Keratinocyte (primary cell): ENCODE data around the gene PCTP. TPM values are rescaled to one million over a fixed set of nuclear protein-coding genes. Genes with fewer than 3 reads are reported as not detected.

Experiments used
- DNase-seq: peaks from one replicate; pipeline ENCODE4 v3.0.0-alpha.2; 2011; ENCODE audit warnings: low read depth, missing footprints, low spot score
- FAIRE-seq: peaks from 2 replicates; lab custom pipeline; 2011; peaks lifted over from hg19 to GRCh38; lab: Jason Lieb, UNC
- H2AFZ ChIP-seq: 2 replicates; pipeline ENCODE4 v1.6.0; 2012; ENCODE audit warnings: low read length, control low read depth, inconsistent platforms; ENCODE audit not compliant: control insufficient read depth
- H3K27ac ChIP-seq: 2 replicates; pipeline ENCODE4 v1.5.1; 2011; ENCODE audit warnings: low read length; ENCODE audit not compliant: control insufficient read depth, insufficient read depth
- H3K27me3 ChIP-seq: 3 replicates; pipeline ENCODE4 v1.6.0; 2011; ENCODE audit warnings: low read length; ENCODE audit not compliant: control insufficient read depth, insufficient read depth; ENCODE audit errors: extremely low read depth
- H3K36me3 ChIP-seq, 2 experiments: 2 replicates in 1 of 2; 3 replicates in 1 of 2; pipeline ENCODE4 v1.5.1; 2011; ENCODE audit warnings: low read length in 2 of 2, mild to moderate bottlenecking in 1 of 2; ENCODE audit not compliant: control insufficient read depth in 2 of 2, insufficient read depth in 2 of 2; ENCODE audit errors: extremely low read depth in 1 of 2
- H3K4me1 ChIP-seq: 3 replicates; pipeline ENCODE4 v1.5.1; 2011; ENCODE audit warnings: low read length; ENCODE audit not compliant: control insufficient read depth, insufficient read depth; ENCODE audit errors: extremely low read depth
- H3K4me2 ChIP-seq: 3 replicates; pipeline ENCODE4 v1.6.0; 2011; ENCODE audit warnings: low read depth, low read length; ENCODE audit not compliant: control insufficient read depth, insufficient read depth; ENCODE audit errors: extremely low read depth
- H3K4me3 ChIP-seq, 3 experiments: fragments of 200-600 bp in 1 of 3; sonication (generic) in 1 of 3; 2 replicates in 2 of 3; 3 replicates in 1 of 3; pipeline ENCODE4 v1.5.1; 2011 to 2016; ENCODE audit warnings: low read length in 3 of 3, mild to moderate bottlenecking in 3 of 3, control low read depth in 2 of 3, inconsistent platforms in 1 of 3, low read depth in 1 of 3, mixed read lengths in 1 of 3, mixed run types in 1 of 3, moderate library complexity in 1 of 3; ENCODE audit not compliant: control insufficient read depth in 2 of 3, insufficient read depth in 2 of 3; ENCODE audit errors: extremely low read depth in 1 of 3
- H3K79me2 ChIP-seq: 2 replicates; pipeline ENCODE4 v1.6.0; 2012; ENCODE audit warnings: low read length; ENCODE audit not compliant: control insufficient read depth, insufficient read depth
- H3K9ac ChIP-seq: 3 replicates; pipeline ENCODE4 v1.6.0; 2011; ENCODE audit warnings: low read length; ENCODE audit not compliant: control insufficient read depth, insufficient read depth; ENCODE audit errors: extremely low read depth
- H3K9me1 ChIP-seq: 3 replicates; pipeline ENCODE4 v1.6.0; 2011; ENCODE audit warnings: low read length; ENCODE audit not compliant: control insufficient read depth, insufficient read depth; ENCODE audit errors: extremely low read depth
- H3K9me3 ChIP-seq: 2 replicates; pipeline ENCODE4 v1.5.1; 2012; ENCODE audit warnings: low read depth, low read length; ENCODE audit not compliant: control insufficient read depth
- H4K20me1 ChIP-seq: 3 replicates; pipeline ENCODE4 v1.6.0; 2011; ENCODE audit warnings: low read length; ENCODE audit not compliant: control insufficient read depth, insufficient read depth; ENCODE audit errors: extremely low read depth
- CTCF ChIP-seq, 3 experiments: IDR thresholded peaks in 1 of 3; conservative IDR thresholded peaks in 1 of 3; optimal IDR thresholded peaks in 1 of 3; 2 replicates in 2 of 3; 3 replicates in 1 of 3; pipeline versions ENCODE3 to v1.5.1; 2011; ENCODE audit warnings: low read length in 3 of 3, mild to moderate bottlenecking in 3 of 3, moderate library complexity in 2 of 3, control low read depth in 1 of 3, inconsistent platforms in 1 of 3; ENCODE audit not compliant: insufficient read depth in 2 of 3; ENCODE audit errors: extremely low read depth in 1 of 3
- EZH2 ChIP-seq: IDR thresholded peaks from one replicate; pipeline ENCODE4 v1.6.1; 2012; ENCODE audit warnings: inconsistent platforms, mild to moderate bottlenecking, low read length, moderate library complexity
- dilution Hi-C: fragments of 300-500 bp; cut with MboI; formaldehyde crosslinking; loops from one replicate; pipeline ENCODE4 v1.7.0; 2020; ENCODE audit warnings: low sequenced_read_pairs; ENCODE audit not compliant: extremely low pct_ligation_motif_present
- polyA plus RNA-seq, 5 experiments: library from polyadenylated mRNA; depleted of rRNA in 3 of 5; stranded (reverse) in 3 of 5; stranded (forward) in 1 of 5; unstranded in 1 of 5; fragments of >200 nt; gene quantifications; 1 replicate in 1 of 5; 2 replicates in 3 of 5; 3 replicates in 1 of 5; pipeline versions ENCODE4 v1.2.1 to v1.2.3, GENCODE V29; 2011 to 2012; ENCODE audit warnings: missing spikeins in 2 of 5, low read depth in 1 of 5, low replicate concordance in 1 of 5

The PCTP gene
- polyA plus RNA-seq, 1 donor (not counting 4 experiments of a cell fraction or from before 2014, with no cell fraction given), result 29.5 TPM

GRCh38 chr17:55806745-55807495, 56.1 kb downstream of the PCTP start:
- H3K9me3 ChIP-seq, result no peaks in the 10 kb centered on the region
- no peak overlapping the region for H3K4me3 ChIP-seq

DNA sequence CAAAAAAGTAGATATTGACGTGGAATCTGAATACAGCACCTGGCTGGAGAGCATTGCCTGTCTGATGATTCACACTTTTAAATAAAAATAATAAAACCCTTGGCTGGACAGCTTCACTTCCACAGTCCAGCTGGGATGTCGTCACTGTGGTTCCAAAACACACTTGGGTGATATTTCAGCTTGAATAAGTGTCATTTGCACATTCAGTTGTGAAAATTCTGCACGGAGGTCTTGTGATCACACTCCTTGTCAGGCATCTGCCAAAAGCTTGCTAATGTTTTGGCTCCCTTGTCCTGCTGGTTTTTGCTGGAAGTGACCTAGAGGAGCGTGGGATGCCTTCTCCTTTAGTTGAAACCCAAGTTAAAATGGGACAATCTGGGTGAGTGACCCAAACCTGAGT, 60.7 kb downstream of the PCTP start:
- Histone ChIP-seq H3K9ac (no peak overlapping the region), H3K27ac (no peak overlapping the region), H3K4me1 (no peaks in the 10 kb centered on the region), H3K9me1 (no peaks in the 10 kb centered on the region), H4K20me1 (no peaks in the 10 kb centered on the region), H3K79me2 (no peaks in the 10 kb centered on the region), H3K9me3 (no peaks in the 10 kb centered on the region), H3K36me3 (no peaks in the 10 kb centered on the region), H3K4me2 (no peak overlapping the region), H3K27me3 (no peaks in the 10 kb centered on the region), H3K4me3 (no peak overlapping the region), H2AFZ (no peak overlapping the region)
- dilution Hi-C loops, result no loop called here
- no peak for TF ChIP-seq CTCF (optimal IDR thresholded peaks at IDR 0.05 in 1 of 3, IDR thresholded peaks at IDR 0.05 in 1 of 3, conservative IDR thresholded peaks at IDR 0.05 in 1 of 3; ENCODE audit: extremely low read depth in 1 of 3, insufficient read depth in 2 of 3, low read length in 3 of 3)
- TF ChIP-seq EZH2, result no peak
- no peak for DNase-seq
- FAIRE-seq, result no peak

More at GRCh38 chr17:55806745-55807495, 56.1 kb downstream of the PCTP start:
- Histone ChIP-seq H3K9me1 (no peaks in the 10 kb centered on the region), H3K9ac (no peak overlapping the region), H4K20me1 (no peaks in the 10 kb centered on the region), H3K36me3 (no peaks in the 10 kb centered on the region), H3K4me1 (no peaks in the 10 kb centered on the region), H3K4me2 (no peak overlapping the region), H3K27ac (no peak overlapping the region), H3K79me2 (no peaks in the 10 kb centered on the region), H3K27me3 (no peaks in the 10 kb centered on the region), H2AFZ (no peak overlapping the region)
- TF ChIP-seq EZH2 (no peak), CTCF (optimal IDR thresholded peaks at IDR 0.05 in 1 of 3, IDR thresholded peaks at IDR 0.05 in 1 of 3, conservative IDR thresholded peaks at IDR 0.05 in 1 of 3; ENCODE audit: extremely low read depth in 1 of 3, insufficient read depth in 2 of 3, low read length in 3 of 3) (no peak)
- FAIRE-seq (no peak), DNase-seq (no peak)
- dilution Hi-C loops, result no loop called here
